ENCODE data around the gene MRPS5. TPM values are rescaled to one million over a fixed set of nuclear protein-coding genes. Genes with fewer than 3 reads are reported as not detected.

MRPS5 gene
- total and polyA plus RNA-seq, 4 experiments from 2014 or later: 43.4 to 70.6 (median 58.5) TPM

- Mint-ChIP-seq H3K4me3 (peak overlapping the region; percentile 78 to 90 (median 84)), H3K36me3 (no peaks in the 10 kb centered on the region), H3K4me1 (peaks cover 32 to 73% (median 62%) of the 10 kb centered on the region in 4 donors), H3K9me3 (no peaks in the 10 kb centered on the region), H3K27me3 (no peaks in the 10 kb centered on the region), H3K27ac (peak overlapping the region; percentile 85 to 94 (median 90))
- Histone ChIP-seq H3K36me3 (ENCODE audit: insufficient read depth, low read length) (no peaks in the 10 kb centered on the region), H3K27me3 (ENCODE audit: insufficient read depth, low read length) (no peaks in the 10 kb centered on the region), H3K27ac (ENCODE audit: low read depth, low read length) (peak overlapping the region; percentile 56), H3K4me1 (ENCODE audit: insufficient read depth, low read length) (peaks cover 62% of the 10 kb centered on the region), H3K9me3 (ENCODE audit: control insufficient read depth in 1 of 2, low read length in 2 of 2) (no peaks in the 10 kb centered on the region), H3K4me3 (ENCODE audit: low read length in 2 of 2) (peak overlapping the region; percentile 46 to 54)
- intact Hi-C loops (cut with micrococcal nuclease): no loop called here
- DNase-seq: no peak
- ChIA-PET CTCF (ENCODE audit: partially characterized antibody) (interaction anchor here (0.9 to 14.4 kb wide), 10 partner anchors 9 to 51 kb away, joined by 3 to 765 read pairs (median 7); partner anchors contain the start of genes MAL and MRPS5), POLR2A (ENCODE audit: partially characterized antibody) (interaction anchor here (0.6 to 12.3 kb wide), 10 partner anchors 15 to 91 kb away, joined by 3 to 647 read pairs (median 10); partner anchors contain the start of genes MAL, MRPS5, ZNF2 and ZNF514)
Measured at GRCh38 chr2:95073856-95074662, 47.5 kb downstream of the MRPS5 start.

DNA sequence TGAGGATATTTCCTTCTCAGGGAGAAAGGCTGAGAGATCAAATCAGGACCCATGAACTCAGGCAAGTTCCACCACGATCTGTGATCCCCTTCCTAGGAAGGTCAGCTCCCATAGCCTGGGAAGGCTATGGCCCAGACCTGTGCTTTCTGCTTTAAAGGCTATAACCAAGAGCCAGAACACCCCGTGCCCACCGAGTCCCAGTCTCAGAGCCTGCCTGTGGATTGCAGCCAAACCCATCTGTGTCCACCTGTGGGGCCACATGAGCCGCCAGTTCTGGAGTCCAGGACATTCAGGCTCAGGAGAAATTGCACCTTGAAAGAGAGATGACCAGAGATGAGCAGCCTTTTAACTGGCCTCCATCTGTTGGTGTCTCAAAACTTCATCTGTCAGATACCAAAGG, 49.2 kb downstream of the MRPS5 start:
- H3K4me3 ChIP-seq (ENCODE audit: low read length in 2 of 2): no peak overlapping the region
- H3K27ac Mint-ChIP-seq: peak overlapping the region in 4 of 7 donors; percentile 8 to 68 (median 58)
- H3K27me3 Mint-ChIP-seq: no peaks in the 10 kb centered on the region
- H3K36me3 ChIP-seq (ENCODE audit: insufficient read depth, low read length): no peaks in the 10 kb centered on the region
- no peaks in the 10 kb centered on the region for H3K36me3 Mint-ChIP-seq
- H3K9me3 ChIP-seq (ENCODE audit: control insufficient read depth in 1 of 2, low read length in 2 of 2): no peaks in the 10 kb centered on the region
- no peak for DNase-seq
- H3K4me1 ChIP-seq (ENCODE audit: insufficient read depth, low read length): peaks cover 51% of the 10 kb centered on the region
- H3K4me3 Mint-ChIP-seq: no peak overlapping the region
- ChIA-PET POLR2A (ENCODE audit: partially characterized antibody) (interaction anchor here (9.2 to 12.3 kb wide), 2 partner anchors 14 to 49 kb away, joined by 225 to 647 read pairs; partner anchors contain the start of gene MAL), CTCF (ENCODE audit: partially characterized antibody) (interaction anchor here (10.9 to 14.4 kb wide), 3 partner anchors 7 to 49 kb away, joined by 153 to 765 read pairs (median 264); partner anchors contain the start of genes MAL and MRPS5)
- no peaks in the 10 kb centered on the region for H3K27me3 ChIP-seq (ENCODE audit: insufficient read depth, low read length)
- H3K27ac ChIP-seq (ENCODE audit: low read depth, low read length): no peak overlapping the region
- H3K4me1 Mint-ChIP-seq: peaks cover 26 to 60% (median 51%) of the 10 kb centered on the region in 4 donors
- intact Hi-C loops (cut with micrococcal nuclease): no loop called here
- H3K9me3 Mint-ChIP-seq: no peaks in the 10 kb centered on the region

DNA sequence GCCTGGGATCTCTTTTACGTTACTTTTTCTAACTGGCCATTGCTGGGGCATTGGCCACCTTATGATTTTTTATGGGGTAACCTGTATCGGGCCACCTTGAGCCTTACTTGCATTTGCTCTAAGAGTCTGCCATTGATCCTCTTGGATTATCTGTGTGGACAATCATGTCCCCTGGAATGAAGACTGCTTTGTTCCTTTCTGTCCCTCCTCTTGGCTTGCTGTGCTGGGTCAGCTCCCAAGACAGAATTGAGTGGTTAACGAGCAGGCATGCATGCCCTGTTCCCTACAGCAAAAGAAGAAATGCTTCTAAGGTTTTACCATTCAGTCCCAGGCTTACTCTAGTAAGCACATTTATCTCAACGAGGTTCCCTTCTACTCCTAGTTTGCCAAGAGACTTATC, 49.8 kb downstream of the MRPS5 start:
- Mint-ChIP-seq H3K27me3 (no peaks in the 10 kb centered on the region), H3K27ac (peak overlapping the region in 3 of 7 donors; percentile 4 to 62 (median 53)), H3K9me3 (no peaks in the 10 kb centered on the region), H3K36me3 (no peaks in the 10 kb centered on the region), H3K4me3 (no peak overlapping the region), H3K4me1 (peaks cover 23 to 54% (median 47%) of the 10 kb centered on the region in 4 donors)
- ChIA-PET POLR2A (ENCODE audit: partially characterized antibody) (interaction anchor here (0.8 to 12.3 kb wide), 3 partner anchors 9 to 48 kb away, joined by 3 to 647 read pairs (median 225); partner anchors contain the start of gene MAL), CTCF (ENCODE audit: partially characterized antibody) (interaction anchor here (0.7 to 14.4 kb wide), 3 partner anchors 9 to 49 kb away, joined by 3 to 765 read pairs (median 264); partner anchors contain the start of genes MAL and MRPS5)
- no peak for DNase-seq
- Histone ChIP-seq H3K9me3 (ENCODE audit: control insufficient read depth in 1 of 2, low read length in 2 of 2) (no peaks in the 10 kb centered on the region), H3K4me3 (ENCODE audit: low read length in 2 of 2) (no peak overlapping the region), H3K27me3 (ENCODE audit: insufficient read depth, low read length) (no peaks in the 10 kb centered on the region), H3K27ac (ENCODE audit: low read depth, low read length) (no peak overlapping the region), H3K36me3 (ENCODE audit: insufficient read depth, low read length) (no peaks in the 10 kb centered on the region), H3K4me1 (ENCODE audit: insufficient read depth, low read length) (peaks cover 46% of the 10 kb centered on the region)
- intact Hi-C loops (cut with micrococcal nuclease): no loop called here

- H3K9me3 ChIP-seq (ENCODE audit: control insufficient read depth in 1 of 2, low read length in 2 of 2): no peaks in the 10 kb centered on the region
- ChIA-PET POLR2A (ENCODE audit: partially characterized antibody) (interaction anchor here (2.5 kb wide), 1 partner anchor 44 kb away, joined by 14 read pairs; the partner anchor contains the start of gene MAL), CTCF (ENCODE audit: partially characterized antibody) (interaction anchor here (9.8 kb wide), 1 partner anchor 8 kb away, joined by 153 read pairs; no protein-coding TSS in a partner anchor)
- no peaks in the 10 kb centered on the region for H3K27me3 ChIP-seq (ENCODE audit: insufficient read depth, low read length)
- Mint-ChIP-seq H3K4me1 (peaks cover 11 to 30% (median 25%) of the 10 kb centered on the region in 4 donors), H3K27me3 (no peaks in the 10 kb centered on the region), H3K9me3 (no peaks in the 10 kb centered on the region), H3K36me3 (no peaks in the 10 kb centered on the region), H3K27ac (peak overlapping the region in 1 of 7 donors; percentile 37), H3K4me3 (no peak overlapping the region)
- H3K36me3 ChIP-seq (ENCODE audit: insufficient read depth, low read length): no peaks in the 10 kb centered on the region
- no peak overlapping the region for H3K27ac ChIP-seq (ENCODE audit: low read depth, low read length)
- no peak for DNase-seq
- intact Hi-C loops (cut with micrococcal nuclease): no loop called here
- no peak overlapping the region for H3K4me3 ChIP-seq (ENCODE audit: low read length in 2 of 2)
- peaks cover 22% of the 10 kb centered on the region for H3K4me1 ChIP-seq (ENCODE audit: insufficient read depth, low read length)
Measured at GRCh38 chr2:95069465-95069864, 52.1 kb downstream of the MRPS5 start.

DNA sequence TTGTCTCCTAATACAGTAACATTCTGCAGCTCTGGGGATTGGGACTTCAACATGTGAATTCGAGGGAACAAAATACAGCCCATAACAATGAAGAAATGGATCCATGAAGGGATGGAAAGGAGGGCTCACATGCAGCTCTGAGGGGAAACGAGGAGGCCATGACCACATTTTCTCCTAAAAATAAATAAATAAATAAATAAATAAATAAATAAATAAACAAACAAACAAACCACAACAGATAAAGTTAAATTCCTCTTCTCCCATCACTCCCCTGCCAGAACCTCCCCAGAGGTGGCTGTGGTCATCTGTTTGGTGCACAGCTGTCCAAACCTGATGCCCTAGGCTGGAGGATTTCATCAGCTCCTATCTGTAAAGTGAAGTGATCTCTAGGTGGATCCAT, 53.4 kb downstream of the MRPS5 start:
- peaks cover 14% of the 10 kb centered on the region for H3K4me1 ChIP-seq (ENCODE audit: insufficient read depth, low read length)
- H3K27ac Mint-ChIP-seq: peak overlapping the region in 2 of 7 donors; percentile 17 to 60
- no peaks in the 10 kb centered on the region for H3K27me3 Mint-ChIP-seq
- DNase-seq: no peak
- no peaks in the 10 kb centered on the region for H3K9me3 Mint-ChIP-seq
- no peak overlapping the region for H3K4me3 Mint-ChIP-seq
- H3K4me3 ChIP-seq (ENCODE audit: low read length in 2 of 2): no peak overlapping the region
- ChIA-PET CTCF (ENCODE audit: partially characterized antibody) (interaction anchor here (0.9 to 9.8 kb wide), 3 partner anchors 9 to 43 kb away, joined by 3 to 153 read pairs (median 3); partner anchors contain the start of gene MAL), POLR2A (ENCODE audit: partially characterized antibody) (interaction anchor here (1.2 to 2.5 kb wide), 3 partner anchors 8 to 43 kb away, joined by 4 to 14 read pairs (median 5); partner anchors contain the start of gene MAL)
- H3K36me3 Mint-ChIP-seq: no peaks in the 10 kb centered on the region
- H3K36me3 ChIP-seq (ENCODE audit: insufficient read depth, low read length): no peaks in the 10 kb centered on the region
- no peaks in the 10 kb centered on the region for H3K27me3 ChIP-seq (ENCODE audit: insufficient read depth, low read length)
- H3K4me1 Mint-ChIP-seq: peaks cover 10 to 27% (median 20%) of the 10 kb centered on the region in 4 donors
- intact Hi-C loops (cut with micrococcal nuclease): no loop called here
- no peaks in the 10 kb centered on the region for H3K9me3 ChIP-seq (ENCODE audit: control insufficient read depth in 1 of 2, low read length in 2 of 2)
- no peak overlapping the region for H3K27ac ChIP-seq (ENCODE audit: low read depth, low read length)

GRCh38 chr2:95063086-95063958, 58.3 kb downstream of the MRPS5 start:
- no peaks in the 10 kb centered on the region for H3K9me3 Mint-ChIP-seq
- H3K27ac ChIP-seq (ENCODE audit: low read depth, low read length): peak overlapping the region; percentile 12
- peak overlapping the region in 7 of 8 donors; percentile 22 to 75 (median 58) for H3K4me3 Mint-ChIP-seq
- ChIA-PET CTCF (ENCODE audit: partially characterized antibody) (interaction anchor here (0.6 to 9.8 kb wide), 8 partner anchors 8 to 77 kb away, joined by 3 to 153 read pairs (median 6); partner anchors contain the start of gene MAL), POLR2A (ENCODE audit: partially characterized antibody) (interaction anchor here (0.6 to 17.6 kb wide), 11 partner anchors 8 to 1454 kb away, joined by 3 to 225 read pairs (median 5); partner anchors contain the start of genes MAL, MRPS5 and ZNF514)
- H3K4me1 Mint-ChIP-seq: peaks cover 17 to 37% (median 27%) of the 10 kb centered on the region in 4 donors
- H3K9me3 ChIP-seq (ENCODE audit: control insufficient read depth in 1 of 2, low read length in 2 of 2): no peaks in the 10 kb centered on the region
- peaks cover 30% of the 10 kb centered on the region for H3K4me1 ChIP-seq (ENCODE audit: insufficient read depth, low read length)
- no peaks in the 10 kb centered on the region for H3K36me3 Mint-ChIP-seq
- no peaks in the 10 kb centered on the region for H3K36me3 ChIP-seq (ENCODE audit: insufficient read depth, low read length)
- H3K27me3 ChIP-seq (ENCODE audit: insufficient read depth, low read length): no peaks in the 10 kb centered on the region
- H3K4me3 ChIP-seq (ENCODE audit: low read length in 2 of 2): no peak overlapping the region
- no peaks in the 10 kb centered on the region for H3K27me3 Mint-ChIP-seq
- DNase-seq: no peak
- intact Hi-C loops (cut with micrococcal nuclease): loop anchor here (2.0 kb wide), 1 partner anchor 13 kb away; no protein-coding TSS in a partner anchor
- peak overlapping the region; percentile 14 to 96 (median 65) for H3K27ac Mint-ChIP-seq
